Activated naive CD8-positive, alpha-beta T cell treated with anti-CD3 and anti-CD28 coated beads, Interleukin-2, amount 10 ng/mL, durations not matched to agents 7 days and 5 days (primary cell): Measurements from ENCODE around the gene KPNB1. TPM values are rescaled to one million over a fixed set of nuclear protein-coding genes. Genes with fewer than 3 reads are reported as not detected.

Source experiments
- ATAC-seq: fragments of 150-1000 bp; cut with Tn5 transposase; one replicate; pipeline ENCODE4 v1.10.0; 2021; ENCODE audit warnings: low read depth, moderate library complexity
- POLR2A ChIA-PET: fragments of 350-600 bp; sonication (Branson Sonifier 250); formaldehyde crosslinking; loops from one replicate; lab custom pipeline; 2021; ENCODE audit warnings: antibody characterized with exemption; lab: Charles Lee
- DNase-seq: peaks from one replicate; pipeline ENCODE4 v3.0.0; 2021
- H3K27ac Mint-ChIP-seq: one replicate; pipeline ENCODE4 v1.8.0; 2022; ENCODE audit warnings: mild to moderate bottlenecking, mixed read lengths
- H3K27me3 Mint-ChIP-seq: one replicate; pipeline ENCODE4 v1.8.0; 2022; ENCODE audit warnings: mild to moderate bottlenecking, moderate library complexity, mixed read lengths
- H3K36me3 Mint-ChIP-seq: one replicate; pipeline ENCODE4 v1.8.0; 2021; ENCODE audit warnings: mild to moderate bottlenecking, mixed read lengths
- H3K4me1 Mint-ChIP-seq: one replicate; pipeline ENCODE4 v1.8.0; 2021; ENCODE audit warnings: mixed read lengths
- H3K4me3 Mint-ChIP-seq: one replicate; pipeline ENCODE4 v1.8.0; 2022; ENCODE audit warnings: mild to moderate bottlenecking, moderate library complexity, mixed read lengths
- H3K9me3 Mint-ChIP-seq: one replicate; pipeline ENCODE4 v1.8.0; 2021; ENCODE audit warnings: mixed read lengths
- total RNA-seq, 2 experiments: library from RNA; stranded (reverse); gene quantifications; one replicate each; pipeline ENCODE4 v1.2.3, GENCODE V29; 2021

Gene KPNB1
- total RNA-seq, 2 experiments from 2014 or later: 335 TPM

- DNase-seq (no peak), ATAC-seq (no peak)
- no peak overlapping the region for H3K27ac Mint-ChIP-seq
- no peaks in the 10 kb centered on the region for H3K27me3 Mint-ChIP-seq
- H3K4me1 Mint-ChIP-seq: peaks cover 18% of the 10 kb centered on the region
- H3K9me3 Mint-ChIP-seq: no peaks in the 10 kb centered on the region
- H3K4me3 Mint-ChIP-seq: no peak overlapping the region
- POLR2A ChIA-PET: interaction anchor here (0.7 to 1.9 kb wide), 2 partner anchors 10 to 315 kb away, joined by 3 to 7 read pairs; no protein-coding TSS in a partner anchor
- peaks cover 9% of the 10 kb centered on the region for H3K36me3 Mint-ChIP-seq
Observed at GRCh38 chr17:47624727-47625068, 25.0 kb upstream of the KPNB1 start.

GRCh38 chr17:47628014-47628566 lies 21.6 kb upstream of the KPNB1 start:
- Mint-ChIP-seq H3K9me3 (no peaks in the 10 kb centered on the region), H3K4me3 (no peak overlapping the region), H3K27ac (no peak overlapping the region), H3K36me3 (peaks cover 2% of the 10 kb centered on the region), H3K27me3 (no peaks in the 10 kb centered on the region), H3K4me1 (peaks cover 4% of the 10 kb centered on the region)
- DNase-seq: no peak
- POLR2A ChIA-PET: no interaction called here
- no peak for ATAC-seq

- Mint-ChIP-seq H3K4me1 (peaks cover 7% of the 10 kb centered on the region), H3K36me3 (no peaks in the 10 kb centered on the region), H3K27ac (no peak overlapping the region), H3K4me3 (no peak overlapping the region), H3K27me3 (no peaks in the 10 kb centered on the region), H3K9me3 (no peaks in the 10 kb centered on the region)
- POLR2A ChIA-PET: no interaction called here
- DNase-seq: no peak
- no peak for ATAC-seq
Observed at GRCh38 chr17:47629826-47630225, 19.9 kb upstream of the KPNB1 start.

- POLR2A ChIA-PET: no interaction called here
- no peaks in the 10 kb centered on the region for H3K36me3 Mint-ChIP-seq
- no peak for ATAC-seq
Observed at GRCh38 chr17:47630614-47631013, 19.1 kb upstream of the KPNB1 start.

GRCh38 chr17:47632991-47633390 lies 16.7 kb upstream of the KPNB1 start:
- H3K27me3 Mint-ChIP-seq: no peaks in the 10 kb centered on the region
- H3K27ac Mint-ChIP-seq: no peak overlapping the region
- H3K9me3 Mint-ChIP-seq: no peaks in the 10 kb centered on the region
- no peak overlapping the region for H3K4me3 Mint-ChIP-seq
- no peak for ATAC-seq
- peaks cover 13% of the 10 kb centered on the region for H3K36me3 Mint-ChIP-seq
- DNase-seq: no peak
- POLR2A ChIA-PET: no interaction called here
- peaks cover 17% of the 10 kb centered on the region for H3K4me1 Mint-ChIP-seq

More at GRCh38 chr17:47630614-47631013, 19.1 kb upstream of the KPNB1 start:
- no peak overlapping the region for H3K4me3 Mint-ChIP-seq
- no peaks in the 10 kb centered on the region for H3K27me3 Mint-ChIP-seq
- H3K27ac Mint-ChIP-seq: no peak overlapping the region
- no peaks in the 10 kb centered on the region for H3K9me3 Mint-ChIP-seq
- H3K4me1 Mint-ChIP-seq: peaks cover 8% of the 10 kb centered on the region
- no peak for DNase-seq

- H3K9me3 Mint-ChIP-seq: no peaks in the 10 kb centered on the region
- no peak overlapping the region for H3K27ac Mint-ChIP-seq
- DNase-seq (no peak), ATAC-seq (peak; percentile 49)
- peaks cover 19% of the 10 kb centered on the region for H3K4me1 Mint-ChIP-seq
- POLR2A ChIA-PET: interaction anchor here (0.6 to 3.0 kb wide), 3 partner anchors 9 to 25 kb away, joined by 5 to 11 read pairs (median 7); partner anchors contain the start of gene KPNB1
- H3K27me3 Mint-ChIP-seq: no peaks in the 10 kb centered on the region
- H3K36me3 Mint-ChIP-seq: peaks cover 17% of the 10 kb centered on the region
- no peak overlapping the region for H3K4me3 Mint-ChIP-seq
Observed at GRCh38 chr17:47633996-47634395, 15.7 kb upstream of the KPNB1 start.

GRCh38 chr17:47634870-47635269 lies 14.8 kb upstream of the KPNB1 start:
- ATAC-seq (peak; percentile 60), DNase-seq (no peak)
- POLR2A ChIA-PET: interaction anchor here (1.7 to 3.0 kb wide), 2 partner anchors 9 to 15 kb away, joined by 7 to 11 read pairs; partner anchors contain the start of gene KPNB1
- Mint-ChIP-seq H3K4me1 (peaks cover 19% of the 10 kb centered on the region), H3K27ac (no peak overlapping the region), H3K9me3 (no peaks in the 10 kb centered on the region), H3K36me3 (peaks cover 19% of the 10 kb centered on the region), H3K4me3 (no peak overlapping the region), H3K27me3 (no peaks in the 10 kb centered on the region)

GRCh38 chr17:47635734-47636133 lies 14.0 kb upstream of the KPNB1 start:
- ATAC-seq (no peak), DNase-seq (no peak)
- H3K27ac Mint-ChIP-seq: no peak overlapping the region
- H3K4me1 Mint-ChIP-seq: peaks cover 19% of the 10 kb centered on the region
- POLR2A ChIA-PET: interaction anchor here (3.0 kb wide), 1 partner anchor 14 kb away, joined by 11 read pairs; the partner anchor contains the start of gene KPNB1
- H3K36me3 Mint-ChIP-seq: peaks cover 19% of the 10 kb centered on the region
- no peak overlapping the region for H3K4me3 Mint-ChIP-seq
- H3K9me3 Mint-ChIP-seq: no peaks in the 10 kb centered on the region
- no peaks in the 10 kb centered on the region for H3K27me3 Mint-ChIP-seq

- Mint-ChIP-seq H3K4me3 (peak overlapping the region; percentile 72), H3K9me3 (no peaks in the 10 kb centered on the region), H3K27me3 (no peaks in the 10 kb centered on the region), H3K27ac (peak overlapping the region; percentile 63), H3K36me3 (peaks cover 19% of the 10 kb centered on the region), H3K4me1 (peaks cover 23% of the 10 kb centered on the region)
- no peak for ATAC-seq
- POLR2A ChIA-PET: interaction anchor here (3.0 kb wide), 1 partner anchor 13 kb away, joined by 11 read pairs; the partner anchor contains the start of gene KPNB1
- no peak for DNase-seq
Observed at GRCh38 chr17:47636273-47637030, 13.3 kb upstream of the KPNB1 start.

GRCh38 chr17:47638903-47639302 lies 10.8 kb upstream of the KPNB1 start:
- Mint-ChIP-seq H3K4me1 (peaks cover 24% of the 10 kb centered on the region), H3K4me3 (no peak overlapping the region), H3K27ac (no peak overlapping the region), H3K9me3 (no peaks in the 10 kb centered on the region), H3K27me3 (no peaks in the 10 kb centered on the region), H3K36me3 (peaks cover 19% of the 10 kb centered on the region)
- POLR2A ChIA-PET: no interaction called here
- no peak for ATAC-seq
- no peak for DNase-seq

- no peak for DNase-seq
- H3K27ac Mint-ChIP-seq: no peak overlapping the region
- H3K36me3 Mint-ChIP-seq: peaks cover 22% of the 10 kb centered on the region
- no peaks in the 10 kb centered on the region for H3K27me3 Mint-ChIP-seq
- no peaks in the 10 kb centered on the region for H3K9me3 Mint-ChIP-seq
- POLR2A ChIA-PET: interaction anchor here (0.7 kb wide), 1 partner anchor 22 kb away, joined by 3 read pairs; no protein-coding TSS in a partner anchor
- peaks cover 19% of the 10 kb centered on the region for H3K4me1 Mint-ChIP-seq
- no peak overlapping the region for H3K4me3 Mint-ChIP-seq
- no peak for ATAC-seq
Observed at GRCh38 chr17:47640076-47640475, 9.6 kb upstream of the KPNB1 start.

GRCh38 chr17:47641202-47641601 lies 8.5 kb upstream of the KPNB1 start:
- H3K4me3 Mint-ChIP-seq: no peak overlapping the region
- no peaks in the 10 kb centered on the region for H3K27me3 Mint-ChIP-seq
- DNase-seq: no peak
- no peak for ATAC-seq
- POLR2A ChIA-PET: no interaction called here
- H3K9me3 Mint-ChIP-seq: no peaks in the 10 kb centered on the region
- H3K4me1 Mint-ChIP-seq: peaks cover 16% of the 10 kb centered on the region
- H3K27ac Mint-ChIP-seq: no peak overlapping the region
- peaks cover 22% of the 10 kb centered on the region for H3K36me3 Mint-ChIP-seq

GRCh38 chr17:47643116-47643515 lies 6.6 kb upstream of the KPNB1 start:
- ATAC-seq (no peak), DNase-seq (no peak)
- Mint-ChIP-seq H3K9me3 (no peaks in the 10 kb centered on the region), H3K27ac (no peak overlapping the region), H3K4me1 (peaks cover 13% of the 10 kb centered on the region), H3K27me3 (no peaks in the 10 kb centered on the region), H3K36me3 (peaks cover 9% of the 10 kb centered on the region), H3K4me3 (no peak overlapping the region)
- POLR2A ChIA-PET: no interaction called here

GRCh38 chr17:47644324-47644723 lies 5.4 kb upstream of the KPNB1 start:
- no peaks in the 10 kb centered on the region for H3K27me3 Mint-ChIP-seq
- H3K36me3 Mint-ChIP-seq: peaks cover 4% of the 10 kb centered on the region
- no peak overlapping the region for H3K4me3 Mint-ChIP-seq
- H3K9me3 Mint-ChIP-seq: no peaks in the 10 kb centered on the region
- ATAC-seq (no peak), DNase-seq (no peak)
- no peak overlapping the region for H3K27ac Mint-ChIP-seq
- H3K4me1 Mint-ChIP-seq: peaks cover 14% of the 10 kb centered on the region
- POLR2A ChIA-PET: interaction anchor here (0.6 kb wide), 1 partner anchor 9 kb away, joined by 3 read pairs; no protein-coding TSS in a partner anchor
